ENCODE results near the gene LRRC14B. TPM values are rescaled to one million over a fixed set of nuclear protein-coding genes. Genes with fewer than 3 reads are reported as not detected.

Gene LRRC14B
- total RNA-seq, 2 experiments from 2014 or later = not detected

GRCh38 chr5:154826-155225 lies 36.5 kb upstream of the LRRC14B start:
- ChIA-PET POLR2A (no interaction called here), CTCF (no interaction called here)
- H3K36me3 Mint-ChIP-seq = no peaks in the 10 kb centered on the region

GRCh38 chr5:155651-156410 lies 35.5 kb upstream of the LRRC14B start:
- no peaks in the 10 kb centered on the region for H3K9me3 Mint-ChIP-seq
- no peaks in the 10 kb centered on the region for H3K36me3 Mint-ChIP-seq
- no peak overlapping the region for H3K27ac Mint-ChIP-seq
- ChIA-PET CTCF (no interaction called here), POLR2A (no interaction called here)
- intact Hi-C loops (cut with micrococcal nuclease) = no loop called here
- no peak for DNase-seq
- H3K4me3 Mint-ChIP-seq = no peak overlapping the region
- H3K27me3 Mint-ChIP-seq = peaks cover 11% of the 10 kb centered on the region
- H3K4me1 Mint-ChIP-seq (ENCODE audit: low read depth) = no peaks in the 10 kb centered on the region

More at GRCh38 chr5:154826-155225, 36.5 kb upstream of the LRRC14B start:
- DNase-seq = no peak
- intact Hi-C loops (cut with micrococcal nuclease) = no loop called here
- Mint-ChIP-seq H3K27ac (no peak overlapping the region), H3K4me1 (ENCODE audit: low read depth) (no peaks in the 10 kb centered on the region), H3K9me3 (no peaks in the 10 kb centered on the region), H3K4me3 (no peak overlapping the region), H3K27me3 (peaks cover 5% of the 10 kb centered on the region)

GRCh38 chr5:156411-157072 lies 34.8 kb upstream of the LRRC14B start:
- POLR2A ChIA-PET = no interaction called here
- Mint-ChIP-seq H3K36me3 (no peaks in the 10 kb centered on the region), H3K4me3 (no peak overlapping the region), H3K4me1 (ENCODE audit: low read depth) (no peaks in the 10 kb centered on the region), H3K27ac (no peak overlapping the region), H3K9me3 (no peaks in the 10 kb centered on the region), H3K27me3 (peaks cover 14% of the 10 kb centered on the region)
- CTCF ChIA-PET = no interaction called here
- no peak for DNase-seq
- intact Hi-C loops (cut with micrococcal nuclease) = no loop called here

- intact Hi-C loops (cut with micrococcal nuclease) = no loop called here
- POLR2A ChIA-PET = no interaction called here
- Mint-ChIP-seq H3K36me3 (no peaks in the 10 kb centered on the region), H3K4me1 (ENCODE audit: low read depth) (no peaks in the 10 kb centered on the region), H3K4me3 (no peak overlapping the region), H3K9me3 (no peaks in the 10 kb centered on the region), H3K27ac (no peak overlapping the region), H3K27me3 (peaks cover 14% of the 10 kb centered on the region)
- CTCF ChIA-PET = no interaction called here
- DNase-seq = no peak
Measured at GRCh38 chr5:157126-157715, 34.1 kb upstream of the LRRC14B start.

GRCh38 chr5:157801-158200 lies 33.5 kb upstream of the LRRC14B start:
- H3K27ac Mint-ChIP-seq = no peak overlapping the region
- intact Hi-C loops (cut with micrococcal nuclease) = no loop called here
- no peaks in the 10 kb centered on the region for H3K9me3 Mint-ChIP-seq
- H3K27me3 Mint-ChIP-seq = peaks cover 14% of the 10 kb centered on the region
- no peak overlapping the region for H3K4me3 Mint-ChIP-seq
- POLR2A ChIA-PET = no interaction called here
- no peak for DNase-seq
- H3K36me3 Mint-ChIP-seq = no peaks in the 10 kb centered on the region
- CTCF ChIA-PET = no interaction called here
- H3K4me1 Mint-ChIP-seq (ENCODE audit: low read depth) = no peaks in the 10 kb centered on the region

DNA sequence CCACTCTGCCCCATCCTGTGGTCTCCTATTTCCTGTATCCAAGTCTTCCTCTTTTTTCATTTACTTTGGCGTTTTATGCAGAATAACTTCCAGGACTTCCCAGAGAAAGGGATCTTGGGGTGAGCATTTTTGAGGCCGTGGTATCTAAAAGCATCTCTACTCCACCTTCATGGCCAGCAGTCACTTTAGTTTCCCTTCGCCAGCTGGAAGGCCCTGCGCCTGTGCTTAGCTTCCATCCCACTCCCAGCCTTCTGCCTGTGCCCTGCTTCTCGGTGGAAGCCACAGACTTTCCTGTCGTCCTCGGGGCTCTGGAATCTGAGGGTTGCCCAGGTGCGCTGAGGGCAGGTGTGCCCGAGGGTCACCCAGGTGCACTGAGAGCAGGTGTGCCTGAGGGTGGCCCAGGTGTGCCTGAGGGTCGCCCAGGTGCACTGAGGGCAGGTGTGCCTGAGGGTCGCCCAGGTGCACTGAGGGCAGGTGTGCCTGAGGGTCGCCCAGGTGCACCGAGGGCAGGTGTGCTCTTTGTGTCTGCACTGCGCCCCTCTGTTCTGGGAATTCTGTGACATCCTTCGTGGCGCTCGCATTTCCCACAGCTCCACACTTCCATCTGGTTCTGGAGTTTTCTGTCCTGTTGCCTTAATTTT lies 32.4 kb upstream of the LRRC14B start:
- ChIA-PET POLR2A (no interaction called here), CTCF (no interaction called here)
- no peaks in the 10 kb centered on the region for H3K9me3 Mint-ChIP-seq
- H3K27ac Mint-ChIP-seq = no peak overlapping the region
- DNase-seq = no peak
- no peaks in the 10 kb centered on the region for H3K4me1 Mint-ChIP-seq (ENCODE audit: low read depth)
- H3K27me3 Mint-ChIP-seq = peaks cover 14% of the 10 kb centered on the region
- no peaks in the 10 kb centered on the region for H3K36me3 Mint-ChIP-seq
- no peak overlapping the region for H3K4me3 Mint-ChIP-seq
- intact Hi-C loops (cut with micrococcal nuclease) = no loop called here

DNA sequence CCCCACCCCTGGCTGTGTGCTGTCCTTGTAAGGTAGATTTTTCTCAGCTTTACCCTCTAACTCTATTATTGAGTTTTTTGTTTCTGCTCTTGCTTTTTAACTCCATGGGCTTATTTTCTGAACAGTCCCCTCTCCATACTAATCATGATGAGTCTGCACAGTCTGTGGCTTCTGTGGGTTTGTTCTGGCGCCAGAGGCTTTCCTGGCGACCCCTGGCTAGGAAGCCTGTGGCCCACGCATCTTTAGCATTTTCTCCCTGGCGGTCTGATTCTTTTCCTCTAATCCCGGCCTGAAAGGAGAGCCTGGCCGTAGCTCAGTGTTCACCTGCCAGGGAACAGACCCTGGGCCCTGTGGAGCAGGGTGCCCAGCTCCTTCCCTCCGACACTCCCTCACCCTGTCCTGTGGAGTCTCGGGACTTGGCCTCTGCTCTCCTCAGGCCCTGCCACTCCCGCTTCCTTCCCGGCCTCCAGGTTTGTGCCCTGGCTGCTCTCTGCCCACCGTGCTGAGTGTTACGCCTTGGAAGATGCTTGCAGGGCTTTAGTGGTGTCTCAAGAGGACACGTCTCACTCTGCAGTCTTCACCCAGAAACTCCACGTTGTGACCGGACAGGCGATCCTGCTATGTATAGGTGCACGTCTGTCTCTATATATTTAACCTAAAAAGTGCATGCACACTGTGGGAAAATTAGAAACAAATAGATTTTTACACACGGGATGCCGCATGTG lies 31.7 kb upstream of the LRRC14B start:
- no peaks in the 10 kb centered on the region for H3K4me1 Mint-ChIP-seq (ENCODE audit: low read depth)
- H3K9me3 Mint-ChIP-seq = no peaks in the 10 kb centered on the region
- H3K36me3 Mint-ChIP-seq = no peaks in the 10 kb centered on the region
- no peak for DNase-seq
- H3K4me3 Mint-ChIP-seq = no peak overlapping the region
- peaks cover 14% of the 10 kb centered on the region for H3K27me3 Mint-ChIP-seq
- CTCF ChIA-PET = no interaction called here
- POLR2A ChIA-PET = no interaction called here
- intact Hi-C loops (cut with micrococcal nuclease) = no loop called here
- H3K27ac Mint-ChIP-seq = no peak overlapping the region

- no peaks in the 10 kb centered on the region for H3K36me3 Mint-ChIP-seq
- no peaks in the 10 kb centered on the region for H3K9me3 Mint-ChIP-seq
- no peak for DNase-seq
- no peak overlapping the region for H3K27ac Mint-ChIP-seq
- ChIA-PET POLR2A (no interaction called here), CTCF (no interaction called here)
- H3K4me3 Mint-ChIP-seq = no peak overlapping the region
- H3K4me1 Mint-ChIP-seq (ENCODE audit: low read depth) = no peaks in the 10 kb centered on the region
- intact Hi-C loops (cut with micrococcal nuclease) = no loop called here
- peaks cover 14% of the 10 kb centered on the region for H3K27me3 Mint-ChIP-seq
Measured at GRCh38 chr5:160173-160510, 31.2 kb upstream of the LRRC14B start.

GRCh38 chr5:160921-161802 lies 30.1 kb upstream of the LRRC14B start:
- Mint-ChIP-seq H3K27ac (no peak overlapping the region), H3K9me3 (no peaks in the 10 kb centered on the region), H3K36me3 (no peaks in the 10 kb centered on the region), H3K4me3 (no peak overlapping the region), H3K27me3 (peaks cover 14% of the 10 kb centered on the region), H3K4me1 (ENCODE audit: low read depth) (no peaks in the 10 kb centered on the region)
- DNase-seq = no peak
- POLR2A ChIA-PET = no interaction called here
- CTCF ChIA-PET = no interaction called here
- intact Hi-C loops (cut with micrococcal nuclease) = no loop called here

DNA sequence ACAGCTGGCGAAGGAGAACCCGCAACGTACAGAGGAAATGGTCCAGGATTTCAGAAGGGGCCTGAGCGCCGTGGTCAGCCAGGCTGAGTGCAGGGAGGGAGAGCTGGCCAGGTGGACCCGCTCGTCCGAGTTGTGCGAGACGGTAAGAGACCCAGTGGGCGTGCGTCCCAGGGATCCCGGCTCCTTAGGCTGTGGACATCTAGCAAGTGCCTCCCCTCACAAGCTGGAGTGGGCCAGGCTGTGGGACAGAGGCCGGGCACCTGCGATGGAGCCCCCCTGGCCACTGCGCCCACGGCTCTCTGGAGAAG lies 29.5 kb upstream of the LRRC14B start:
- CTCF ChIA-PET = no interaction called here
- POLR2A ChIA-PET = no interaction called here
- Mint-ChIP-seq H3K4me1 (ENCODE audit: low read depth) (no peaks in the 10 kb centered on the region), H3K4me3 (no peak overlapping the region), H3K9me3 (no peaks in the 10 kb centered on the region), H3K27ac (no peak overlapping the region), H3K27me3 (peaks cover 14% of the 10 kb centered on the region), H3K36me3 (no peaks in the 10 kb centered on the region)
- no peak for DNase-seq
- intact Hi-C loops (cut with micrococcal nuclease) = no loop called here

DNA sequence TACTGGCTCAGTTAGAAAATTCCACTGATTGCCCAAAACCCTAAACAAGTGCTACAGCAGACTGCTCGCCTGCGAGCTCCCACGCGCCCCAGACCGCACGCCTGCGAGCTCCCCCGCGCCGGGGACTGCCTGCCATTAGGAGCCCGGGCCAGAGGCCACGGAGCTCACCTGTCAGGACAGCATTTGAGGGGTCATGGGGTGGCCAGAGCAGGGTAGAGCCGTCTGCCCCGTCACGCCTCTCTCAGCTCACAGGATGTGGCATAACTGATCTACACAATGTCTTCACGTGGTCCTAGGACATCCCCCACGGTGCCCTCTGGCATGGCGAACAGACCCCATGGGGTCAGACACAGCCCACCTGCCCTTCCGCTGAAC lies 29.1 kb upstream of the LRRC14B start:
- Mint-ChIP-seq H3K36me3 (no peaks in the 10 kb centered on the region), H3K9me3 (no peaks in the 10 kb centered on the region), H3K4me1 (ENCODE audit: low read depth) (no peaks in the 10 kb centered on the region), H3K27ac (no peak overlapping the region), H3K4me3 (no peak overlapping the region), H3K27me3 (peaks cover 14% of the 10 kb centered on the region)
- POLR2A ChIA-PET = no interaction called here
- CTCF ChIA-PET = no interaction called here
- intact Hi-C loops (cut with micrococcal nuclease) = no loop called here
- DNase-seq = no peak

All from activated CD4-positive, alpha-beta memory T cell treated with anti-CD3 and anti-CD28 coated beads for 36 hours (primary cell).